ENCODE data around the gene ATP13A2.

The ATP13A2 gene, protein sequence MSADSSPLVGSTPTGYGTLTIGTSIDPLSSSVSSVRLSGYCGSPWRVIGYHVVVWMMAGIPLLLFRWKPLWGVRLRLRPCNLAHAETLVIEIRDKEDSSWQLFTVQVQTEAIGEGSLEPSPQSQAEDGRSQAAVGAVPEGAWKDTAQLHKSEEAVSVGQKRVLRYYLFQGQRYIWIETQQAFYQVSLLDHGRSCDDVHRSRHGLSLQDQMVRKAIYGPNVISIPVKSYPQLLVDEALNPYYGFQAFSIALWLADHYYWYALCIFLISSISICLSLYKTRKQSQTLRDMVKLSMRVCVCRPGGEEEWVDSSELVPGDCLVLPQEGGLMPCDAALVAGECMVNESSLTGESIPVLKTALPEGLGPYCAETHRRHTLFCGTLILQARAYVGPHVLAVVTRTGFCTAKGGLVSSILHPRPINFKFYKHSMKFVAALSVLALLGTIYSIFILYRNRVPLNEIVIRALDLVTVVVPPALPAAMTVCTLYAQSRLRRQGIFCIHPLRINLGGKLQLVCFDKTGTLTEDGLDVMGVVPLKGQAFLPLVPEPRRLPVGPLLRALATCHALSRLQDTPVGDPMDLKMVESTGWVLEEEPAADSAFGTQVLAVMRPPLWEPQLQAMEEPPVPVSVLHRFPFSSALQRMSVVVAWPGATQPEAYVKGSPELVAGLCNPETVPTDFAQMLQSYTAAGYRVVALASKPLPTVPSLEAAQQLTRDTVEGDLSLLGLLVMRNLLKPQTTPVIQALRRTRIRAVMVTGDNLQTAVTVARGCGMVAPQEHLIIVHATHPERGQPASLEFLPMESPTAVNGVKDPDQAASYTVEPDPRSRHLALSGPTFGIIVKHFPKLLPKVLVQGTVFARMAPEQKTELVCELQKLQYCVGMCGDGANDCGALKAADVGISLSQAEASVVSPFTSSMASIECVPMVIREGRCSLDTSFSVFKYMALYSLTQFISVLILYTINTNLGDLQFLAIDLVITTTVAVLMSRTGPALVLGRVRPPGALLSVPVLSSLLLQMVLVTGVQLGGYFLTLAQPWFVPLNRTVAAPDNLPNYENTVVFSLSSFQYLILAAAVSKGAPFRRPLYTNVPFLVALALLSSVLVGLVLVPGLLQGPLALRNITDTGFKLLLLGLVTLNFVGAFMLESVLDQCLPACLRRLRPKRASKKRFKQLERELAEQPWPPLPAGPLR

DNA sequence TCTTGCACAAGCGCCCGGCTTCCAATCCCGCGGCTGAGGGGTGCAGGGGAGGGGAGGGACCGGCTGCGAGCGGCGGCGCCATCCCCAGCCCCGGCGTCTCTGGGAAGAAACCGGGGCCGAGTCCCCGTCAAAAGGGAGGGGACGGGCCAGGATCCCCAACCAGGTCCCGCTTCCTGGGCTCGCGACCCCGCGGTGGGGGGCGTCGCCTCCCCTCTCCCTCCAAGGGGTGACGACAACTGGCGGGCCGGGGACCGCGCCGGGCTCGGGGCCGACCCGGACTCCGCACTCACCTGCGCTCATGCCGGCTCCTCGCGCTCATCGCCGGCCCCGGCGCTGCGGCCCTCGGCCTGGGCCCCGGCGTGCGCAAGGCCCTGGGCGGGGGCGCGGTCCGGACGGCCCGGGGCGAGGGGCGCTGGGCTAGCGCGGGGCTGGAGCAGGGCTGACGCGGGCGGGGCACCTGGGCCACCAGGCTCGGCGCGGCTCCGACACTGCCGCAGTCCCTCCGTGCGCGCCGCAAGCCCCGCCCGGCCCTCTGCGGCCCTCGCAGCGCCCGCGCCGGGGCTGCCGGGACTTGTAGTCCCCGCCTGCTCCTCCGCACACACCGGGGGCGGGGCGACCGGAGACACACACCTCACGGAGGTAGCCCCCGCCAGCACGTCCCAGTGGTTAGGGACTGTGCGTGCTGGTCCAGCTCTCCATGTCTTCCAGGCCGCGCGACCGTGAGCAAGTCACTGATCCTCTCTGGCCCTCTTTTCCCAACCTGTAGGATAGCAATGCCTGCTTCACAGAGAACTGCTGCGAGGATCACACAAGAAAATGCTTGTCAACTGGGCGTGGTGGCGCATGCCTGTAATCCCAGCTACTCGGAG, at the start of gene ATP13A2:
Gene ATP13A2, minus strand, starts transcription at position 490 of the 869 bp plus-strand sequence. Its CDS starts 190 bp downstream, at position 300.
- peak; percentile 83 for DNase-seq

DNA sequence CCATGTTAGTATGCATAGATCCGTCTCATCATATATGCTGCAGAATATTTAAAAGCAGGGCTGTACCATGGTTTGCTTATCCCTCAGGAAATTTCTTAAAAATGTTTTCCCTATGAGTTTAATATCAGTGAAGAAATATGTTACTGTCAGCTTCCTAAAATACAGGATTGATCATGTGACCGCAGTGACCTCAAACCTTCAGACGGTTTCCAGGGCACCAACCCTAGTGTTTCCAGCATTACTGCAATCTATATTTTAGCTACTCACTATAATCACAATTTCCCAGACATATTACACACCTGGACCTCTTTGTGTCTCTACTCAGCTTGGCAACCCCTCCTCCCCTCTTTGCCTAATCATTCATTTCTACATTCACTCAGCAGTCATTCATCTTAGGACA, 49.8 kb upstream of the ATP13A2 start:
- DNase-seq, result no peak

DNA sequence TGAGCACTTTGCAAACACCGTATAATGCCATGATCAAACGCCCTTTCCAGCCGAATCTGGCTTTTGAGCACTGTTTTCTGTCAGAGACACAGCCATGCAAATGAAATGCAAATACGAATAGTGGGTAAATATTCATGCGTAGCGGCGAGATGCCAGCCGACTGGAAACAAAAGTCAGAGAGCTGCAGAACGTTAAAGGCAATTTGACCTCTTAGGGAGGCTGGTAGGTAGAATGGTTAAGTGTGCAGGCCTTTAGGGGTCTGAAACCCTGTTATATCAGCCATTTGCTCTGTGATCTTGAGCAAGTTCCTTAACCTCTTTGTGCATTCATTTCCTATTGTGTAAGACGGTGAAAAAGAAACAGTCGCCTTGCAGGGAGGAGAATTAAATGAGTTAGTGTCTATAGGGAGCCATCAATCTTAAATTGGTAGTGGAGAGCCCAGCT, 48.6 kb upstream of the ATP13A2 start:
- DNase-seq, result no peak

DNA sequence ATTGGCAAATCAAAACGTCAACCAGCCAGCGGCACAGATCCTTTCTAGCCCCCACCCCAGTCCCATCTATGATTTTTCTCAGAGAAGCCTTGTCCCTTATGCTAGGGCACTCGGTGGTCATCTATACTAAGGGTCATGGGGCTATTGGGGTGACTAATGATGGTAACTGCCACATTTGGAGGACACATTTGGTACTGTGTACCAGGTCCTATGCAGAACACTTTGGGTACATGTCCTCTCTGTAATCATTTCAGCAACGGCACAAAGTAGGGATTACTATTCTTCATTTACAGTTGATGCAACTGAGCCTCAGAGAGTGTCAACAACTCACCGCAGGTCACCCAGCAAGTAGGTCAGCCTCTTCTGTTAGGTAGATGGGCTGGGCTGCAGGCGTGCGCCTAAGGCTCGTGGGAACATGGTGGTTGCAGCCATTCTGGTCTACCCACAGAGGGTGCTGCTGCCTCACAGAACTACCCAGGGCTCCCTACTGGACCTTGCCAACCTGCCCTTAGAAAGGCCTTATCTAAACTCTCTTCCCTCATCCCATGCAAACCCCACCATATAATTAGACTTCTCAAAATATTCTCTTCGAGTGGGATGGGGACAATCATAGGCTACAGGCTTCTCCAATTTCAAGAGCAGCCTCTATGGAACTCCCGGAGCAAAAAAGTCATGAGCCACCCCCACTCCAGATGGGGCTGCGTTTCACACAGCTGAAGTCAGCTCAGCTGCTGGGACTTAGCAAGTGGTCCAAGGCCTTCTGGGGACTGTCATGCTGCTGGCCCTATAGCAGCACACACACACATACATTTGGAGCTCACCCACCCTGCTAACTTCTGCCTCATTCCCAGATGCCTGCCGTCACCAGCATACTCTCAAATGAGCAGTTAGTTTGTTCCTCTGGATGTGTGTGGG, 47.9 kb upstream of the ATP13A2 start:
- no peak for DNase-seq

DNA sequence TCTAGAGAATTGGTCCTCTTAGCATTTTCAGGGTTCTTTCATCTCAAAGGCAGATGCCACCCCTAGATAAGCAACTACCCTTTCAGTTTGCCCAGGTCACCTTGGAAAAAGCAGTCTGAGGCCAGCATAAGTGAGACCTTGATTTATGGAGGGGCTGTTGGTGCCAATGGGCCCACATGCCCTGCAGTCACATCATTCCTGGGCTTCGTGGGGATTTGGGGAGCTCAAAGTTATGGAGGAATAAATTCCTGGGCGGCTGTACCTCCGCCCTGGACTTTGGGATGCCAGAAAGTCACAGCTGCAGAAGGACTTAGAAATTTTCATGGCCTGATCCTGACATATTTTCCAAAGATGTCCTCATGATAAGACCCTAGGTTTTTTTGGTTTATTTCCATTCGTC, 44.8 kb upstream of the ATP13A2 start:
- no peak for DNase-seq

DNA sequence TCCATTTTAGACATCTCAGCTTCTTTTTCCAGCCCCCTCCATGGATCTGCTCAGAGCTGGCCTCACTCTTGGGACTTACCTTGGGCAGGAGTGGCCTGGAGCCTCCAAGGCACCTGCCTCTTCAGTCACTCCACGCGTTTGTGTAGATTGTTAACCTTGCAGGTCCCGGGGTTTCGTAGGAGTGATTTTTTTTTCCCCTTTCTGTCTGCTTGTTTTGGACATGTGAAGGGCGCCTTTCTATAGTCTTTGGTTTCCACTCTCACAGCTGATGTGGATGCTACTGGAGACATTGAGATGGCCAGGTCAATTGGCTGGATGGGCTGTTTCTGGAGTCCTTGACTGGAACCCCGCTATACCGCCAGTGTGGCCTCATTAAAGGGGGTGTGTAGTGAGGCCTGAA, 44.1 kb upstream of the ATP13A2 start:
- no peak for DNase-seq

DNA sequence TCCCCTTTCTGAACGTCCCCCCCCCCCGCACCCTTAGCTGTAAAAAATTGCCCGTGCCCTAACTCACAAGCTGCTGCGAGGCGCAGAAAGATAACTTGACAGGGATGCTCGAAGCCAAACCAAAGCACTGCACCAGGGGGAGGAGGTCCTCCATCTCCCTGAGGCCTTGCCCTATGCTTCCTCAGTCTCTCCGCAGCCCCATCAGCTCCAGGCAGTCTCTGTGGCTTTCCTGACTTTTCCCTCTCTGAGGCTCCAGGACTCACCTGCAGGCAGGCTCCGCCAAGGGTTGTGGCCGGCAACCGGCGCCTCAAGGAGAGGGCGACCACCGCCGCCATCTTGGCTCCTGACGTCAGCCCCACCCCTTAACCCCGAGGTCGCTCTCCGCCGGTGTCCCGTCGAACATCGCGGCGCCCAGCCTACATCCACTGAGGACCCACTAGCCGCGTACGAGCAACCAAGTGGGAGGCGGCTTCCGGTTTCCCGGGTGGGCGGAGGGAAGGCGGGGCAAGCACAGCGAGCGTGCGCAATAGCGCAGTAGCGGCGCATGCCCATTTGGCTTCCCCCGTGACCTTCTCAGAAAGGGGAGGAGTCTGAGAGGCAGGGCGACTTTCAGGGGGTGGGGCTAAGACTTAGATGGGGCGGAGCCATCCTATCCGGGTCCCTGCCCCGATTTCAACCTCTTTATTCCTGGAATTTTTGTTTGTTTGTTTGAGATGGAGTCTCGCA, 42.1 kb upstream of the ATP13A2 start, which contains the start of gene SDHB:
Gene SDHB, minus strand, starts transcription at position 348 of the 726 bp plus-strand sequence. Its CDS starts 13 bp downstream, at position 335.
- DNase-seq, result peak; percentile 99

DNA sequence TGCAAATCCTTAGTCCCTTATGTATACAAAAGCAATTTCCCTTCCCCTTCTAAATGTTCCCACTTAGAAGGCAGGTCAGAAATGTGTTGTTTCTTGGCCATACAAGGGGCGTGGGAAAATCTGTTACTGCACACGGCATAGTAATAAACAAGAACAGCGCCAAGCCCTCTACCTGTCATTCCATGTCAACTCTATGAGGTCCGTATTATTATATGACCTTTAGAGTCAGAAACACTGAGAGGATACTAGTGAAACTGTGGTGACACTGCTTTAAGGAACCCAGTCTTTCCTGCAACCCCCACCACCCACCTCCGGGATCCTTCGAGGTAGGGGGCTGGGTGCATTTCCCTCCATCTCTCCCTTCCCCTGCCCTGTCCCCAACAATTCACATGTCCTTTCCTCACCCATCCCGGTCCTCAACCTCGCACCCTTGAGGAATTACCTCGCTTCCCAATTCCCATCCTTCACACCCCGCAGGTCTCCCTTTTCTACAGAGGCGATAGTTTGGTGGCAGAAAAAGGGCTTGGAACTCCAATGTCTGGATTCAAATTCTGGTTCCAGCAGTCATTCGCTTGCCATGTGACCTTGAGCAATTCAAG, 41.5 kb upstream of the ATP13A2 start:
- no peak for DNase-seq

DNA sequence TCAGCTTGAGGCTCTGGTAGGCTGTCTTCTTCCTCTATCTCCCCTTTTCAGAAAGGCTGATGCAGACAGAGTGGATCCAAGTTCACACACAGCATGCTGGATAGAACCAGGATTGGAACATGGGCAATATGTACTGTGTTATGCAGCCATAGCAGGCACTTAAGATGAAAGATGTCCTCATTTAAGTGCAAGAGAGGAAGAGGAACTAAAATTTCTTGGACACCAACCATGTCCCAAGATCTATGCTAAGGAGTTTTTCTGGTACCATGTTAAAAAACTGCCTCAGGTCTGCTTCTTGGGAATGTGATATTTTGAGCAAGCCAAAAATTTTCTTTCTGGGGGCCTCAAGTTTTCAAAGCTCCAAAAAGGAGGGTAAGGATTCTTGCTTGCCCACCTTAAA, 40.9 kb upstream of the ATP13A2 start:
- DNase-seq, result no peak

DNA sequence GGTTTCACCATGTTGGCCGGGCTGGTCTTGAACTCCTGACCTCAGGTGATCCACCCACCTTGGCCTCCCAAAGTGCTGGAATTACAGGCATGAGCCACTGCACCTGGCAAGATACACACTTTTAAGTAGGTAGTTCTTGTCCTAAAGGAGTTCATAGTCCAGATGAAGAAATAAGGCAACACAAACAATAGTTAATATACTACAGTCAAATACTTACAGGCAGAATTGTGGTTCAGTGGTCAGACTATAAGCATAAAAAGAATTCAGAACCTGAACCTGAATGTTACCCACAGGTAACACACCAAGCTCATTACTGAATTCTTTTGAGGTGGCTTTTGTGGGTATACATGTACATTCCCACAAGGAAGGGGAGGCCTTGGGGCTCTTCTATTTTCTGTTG, 40.3 kb upstream of the ATP13A2 start:
- DNase-seq, result no peak

DNA sequence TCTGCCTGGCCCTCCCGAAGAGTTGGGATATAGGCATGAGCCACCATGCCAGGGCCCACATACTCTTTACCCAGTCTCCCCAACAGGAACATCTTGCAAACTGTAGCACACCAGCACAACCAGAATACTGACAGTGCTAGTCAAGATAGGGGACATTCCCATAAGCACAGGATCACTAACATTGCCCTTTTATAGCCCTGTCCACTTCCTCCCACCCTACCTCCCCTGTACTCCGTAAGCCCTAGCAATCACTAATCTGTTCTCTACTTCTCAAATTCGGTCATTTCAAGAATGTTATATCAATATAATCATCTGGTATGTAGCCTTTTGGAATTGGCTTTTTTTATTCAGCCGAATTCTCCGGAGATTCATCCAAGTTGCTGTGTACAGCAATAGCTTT, 36.2 kb upstream of the ATP13A2 start:
- DNase-seq, result no peak

DNA sequence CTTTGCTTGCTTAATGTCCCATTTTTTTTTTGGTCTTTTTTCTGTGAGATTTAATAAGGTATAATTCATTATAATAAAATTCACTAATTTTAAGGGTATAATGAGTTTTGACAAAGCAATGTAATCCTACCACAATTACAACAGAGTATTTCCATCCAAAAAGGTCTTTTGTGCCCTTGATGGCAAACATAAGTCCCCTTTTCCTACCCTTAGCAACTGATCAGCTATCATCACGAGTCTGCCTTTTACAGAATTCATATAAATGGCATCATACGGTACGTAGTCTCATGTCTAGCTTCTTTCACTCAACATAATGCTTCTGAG, 34.6 kb upstream of the ATP13A2 start:
- no peak for DNase-seq

DNA sequence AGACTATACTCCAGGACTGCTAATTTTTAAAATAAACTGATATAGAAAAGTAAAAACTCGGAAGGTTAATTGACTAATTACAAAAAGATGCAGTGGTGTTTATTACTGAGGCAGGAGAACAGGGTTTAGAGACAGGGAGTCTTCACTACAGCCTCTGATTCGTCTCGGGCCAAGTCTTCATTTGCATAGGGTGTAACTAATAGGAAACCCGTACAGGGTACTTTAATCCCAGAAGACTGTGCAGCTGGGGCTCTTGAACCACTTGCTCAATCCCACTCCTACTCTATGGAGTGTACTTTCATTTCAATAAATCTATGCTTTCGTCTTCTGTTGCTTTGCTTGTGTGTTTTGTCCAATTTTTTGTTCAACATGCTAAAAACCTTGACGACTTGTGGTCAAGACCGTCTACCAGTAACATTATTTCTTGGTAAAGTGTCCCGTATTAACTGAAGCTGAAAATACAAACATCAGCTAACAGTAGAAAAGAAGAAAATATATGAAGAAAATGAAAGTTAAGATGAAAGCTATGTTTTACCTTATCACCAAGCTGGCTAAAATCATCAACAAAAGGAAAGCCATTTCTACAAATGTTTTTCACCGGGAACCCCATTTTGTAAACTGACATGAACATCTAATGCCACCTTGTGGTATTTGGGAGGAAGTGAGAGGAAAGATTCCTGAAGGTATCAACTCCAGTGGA, 34.1 kb upstream of the ATP13A2 start:
- DNase-seq, result no peak

DNA sequence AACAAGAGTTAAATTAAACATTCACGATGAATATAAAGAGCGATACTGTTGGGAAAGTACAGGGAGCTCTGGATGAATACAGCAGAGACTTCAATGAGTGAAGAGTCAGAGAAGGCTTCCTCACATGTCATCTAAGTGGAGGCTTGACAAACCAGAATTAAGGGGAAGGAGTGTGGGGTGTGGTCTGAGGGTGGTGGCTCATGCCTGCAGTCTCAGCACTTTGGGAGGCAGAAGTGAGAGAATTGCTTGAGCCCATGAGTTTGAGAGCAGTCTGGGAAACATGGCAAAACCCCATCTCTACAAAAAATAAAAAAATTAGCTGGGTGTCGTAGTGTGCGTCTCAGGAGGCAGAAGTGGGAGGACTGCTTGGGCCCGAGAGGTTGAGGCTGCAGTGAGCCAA, 33.4 kb upstream of the ATP13A2 start:
- no peak for DNase-seq

DNA sequence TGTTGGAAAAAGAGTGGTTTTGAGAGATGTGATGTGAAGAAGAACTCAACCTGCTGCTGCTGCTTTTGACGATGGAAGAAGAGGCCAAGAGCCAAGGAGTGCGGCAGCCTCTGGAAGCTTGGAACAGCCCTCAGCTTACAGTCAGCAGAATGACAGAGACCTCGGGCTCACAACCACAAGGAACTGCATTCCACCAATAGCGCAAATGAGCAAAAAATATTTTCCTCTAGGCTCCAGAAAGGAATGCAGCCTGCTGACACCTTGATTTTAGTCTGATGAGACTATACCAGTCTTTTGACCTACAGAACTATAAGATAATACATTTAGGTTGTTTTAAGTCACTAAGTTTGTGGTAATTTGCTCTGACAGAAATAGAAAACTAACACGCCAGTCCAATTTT, 31.9 kb upstream of the ATP13A2 start:
- no peak for DNase-seq

DNA sequence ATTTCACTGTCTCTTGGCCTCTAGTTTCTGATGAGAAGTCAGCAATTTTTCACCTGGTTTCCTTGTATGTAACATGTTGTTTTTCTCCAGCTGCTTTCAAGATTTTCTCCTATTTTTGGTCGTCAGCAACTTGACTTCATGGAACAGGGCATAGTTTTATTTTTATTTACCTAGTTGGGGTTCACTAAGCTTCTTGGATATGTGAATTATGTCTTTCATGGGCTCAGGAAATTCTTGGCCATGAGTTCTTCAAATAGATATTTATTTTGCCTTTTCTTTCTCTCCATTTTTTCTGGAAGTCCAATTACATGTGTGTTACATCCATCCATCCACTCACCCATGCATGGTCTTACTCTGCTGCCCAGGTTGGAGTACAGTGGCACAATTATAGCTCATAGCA, 28.4 kb upstream of the ATP13A2 start:
- no peak for DNase-seq

DNA sequence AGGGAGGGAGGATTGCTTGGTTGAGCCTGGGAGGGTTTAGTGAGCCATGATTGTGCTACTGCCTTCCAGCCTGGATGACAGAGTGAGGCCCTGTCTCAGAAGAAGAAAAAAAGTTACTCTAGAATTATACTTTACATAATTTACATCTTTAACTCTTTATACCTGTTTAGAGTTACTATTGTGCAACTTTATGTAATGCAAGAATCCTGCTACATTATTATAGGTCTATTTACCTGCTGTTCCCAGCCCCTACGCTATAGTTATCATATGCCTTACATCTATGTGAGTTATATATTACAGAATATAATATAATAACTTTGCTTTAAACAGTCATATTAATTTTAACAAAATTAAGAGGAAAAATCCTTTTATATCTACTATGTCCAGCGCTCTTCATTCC, 27.8 kb upstream of the ATP13A2 start:
- DNase-seq, result no peak

DNA sequence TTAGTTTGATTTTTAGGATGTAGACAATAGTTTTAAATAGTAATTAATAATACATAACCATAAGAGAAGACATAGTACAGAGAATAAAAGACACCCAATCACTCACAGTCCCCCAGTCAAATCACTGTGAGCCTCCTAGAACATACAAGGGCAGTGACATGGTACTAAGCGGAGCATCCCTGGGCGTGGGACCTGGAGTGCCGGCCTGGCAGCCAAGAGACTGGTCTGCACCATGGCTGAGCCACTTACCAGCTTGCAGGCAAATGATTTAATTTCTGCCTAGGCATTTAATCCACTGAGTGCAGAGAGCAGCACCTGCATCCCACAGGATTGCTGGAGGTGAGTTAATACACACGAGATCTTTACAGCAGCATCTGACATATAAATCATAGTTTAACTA, 21.8 kb upstream of the ATP13A2 start:
- DNase-seq, result no peak

DNA sequence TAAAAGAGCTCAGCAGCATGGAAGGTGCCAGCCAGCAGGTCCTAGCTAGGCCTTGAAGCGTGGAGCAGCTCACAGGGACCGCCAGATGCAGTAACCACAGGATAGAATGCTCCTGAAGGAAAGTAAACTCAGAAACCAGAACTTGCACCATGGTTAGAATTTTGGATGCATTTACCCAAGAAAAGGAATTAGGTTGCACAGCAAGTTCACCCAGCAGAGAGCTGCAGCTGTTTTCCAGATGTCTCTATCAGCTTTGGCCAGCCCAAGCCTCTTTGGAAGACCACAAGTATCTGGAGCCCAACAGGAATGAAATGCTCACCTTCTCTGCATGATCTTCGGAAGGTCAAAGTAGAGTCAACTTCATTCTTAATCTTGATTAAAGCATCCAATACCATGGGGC, 21.0 kb upstream of the ATP13A2 start:
- no peak for DNase-seq

DNA sequence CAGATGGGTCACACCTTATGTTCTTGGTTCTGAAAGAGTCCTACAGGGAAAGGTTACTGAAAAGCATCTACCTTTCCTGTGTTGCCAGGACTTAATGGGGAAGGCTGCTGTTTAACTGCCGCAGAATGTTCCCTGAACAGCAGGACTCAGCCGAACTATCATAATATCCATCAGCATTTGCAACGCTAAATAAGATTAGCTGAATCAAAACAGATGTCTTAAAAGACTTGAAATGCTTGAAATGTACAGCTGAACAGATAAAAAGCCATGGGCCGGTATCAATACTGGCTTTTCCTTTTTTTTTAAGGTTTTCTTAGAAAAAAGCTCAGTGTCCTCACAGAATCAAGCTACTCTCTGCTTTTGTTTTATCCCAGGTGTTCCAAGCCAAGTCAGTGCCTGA, 19.7 kb upstream of the ATP13A2 start:
- no peak for DNase-seq

Measured in activated CD4-positive, CD25-positive, alpha-beta regulatory T cell treated with anti-CD3 and anti-CD28 coated beads, Interleukin-2, amount 50 U/mL, for 72 hours (primary cell).